Inferior parietal cortex (tissue), 1 donor: ENCODE data around the gene BRPF1.

Experiments
- DNase-seq: peaks from one replicate; pipeline ENCODE4 v3.0.0-alpha.2; 2016; ENCODE audit errors: extremely low spot score

Gene BRPF1

DNA sequence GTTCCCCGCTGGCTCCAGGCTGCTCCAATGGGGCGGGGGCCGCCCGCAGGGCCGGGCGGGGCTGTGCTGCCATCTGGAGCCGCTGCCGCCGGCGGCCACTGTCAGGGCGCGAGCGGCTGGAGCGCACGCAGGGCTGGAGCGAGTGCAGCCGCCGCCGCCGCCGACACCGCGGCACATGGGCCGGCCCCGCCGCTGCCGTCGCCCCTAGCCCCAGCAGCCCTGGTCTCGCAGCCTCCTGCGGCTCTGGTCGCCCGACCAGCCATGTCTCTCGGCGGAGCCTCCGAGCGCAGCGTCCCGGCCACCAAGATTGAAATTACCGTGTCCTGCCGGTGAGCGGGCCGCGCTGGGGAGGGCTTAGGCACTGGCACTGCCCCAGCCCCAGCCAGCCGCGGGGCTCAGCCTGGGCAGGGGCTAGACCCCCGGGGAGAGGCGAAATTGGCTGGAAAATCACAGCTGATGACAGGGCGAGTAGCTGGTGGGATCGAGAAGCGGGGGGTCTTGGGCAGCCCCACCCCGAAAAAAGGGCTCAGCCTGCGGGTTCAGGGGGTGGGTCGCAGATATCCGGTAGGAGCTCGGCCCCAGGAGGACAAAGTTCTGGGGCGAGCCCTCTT is 27.7 kb upstream of the BRPF1 start, which contains the start of gene CPNE9:
TSS of gene CPNE9 (plus strand) at position 98 of the 611 bp plus-strand sequence. CDS start at position 262, 164 bp downstream.
- DNase-seq, result no peak

DNA sequence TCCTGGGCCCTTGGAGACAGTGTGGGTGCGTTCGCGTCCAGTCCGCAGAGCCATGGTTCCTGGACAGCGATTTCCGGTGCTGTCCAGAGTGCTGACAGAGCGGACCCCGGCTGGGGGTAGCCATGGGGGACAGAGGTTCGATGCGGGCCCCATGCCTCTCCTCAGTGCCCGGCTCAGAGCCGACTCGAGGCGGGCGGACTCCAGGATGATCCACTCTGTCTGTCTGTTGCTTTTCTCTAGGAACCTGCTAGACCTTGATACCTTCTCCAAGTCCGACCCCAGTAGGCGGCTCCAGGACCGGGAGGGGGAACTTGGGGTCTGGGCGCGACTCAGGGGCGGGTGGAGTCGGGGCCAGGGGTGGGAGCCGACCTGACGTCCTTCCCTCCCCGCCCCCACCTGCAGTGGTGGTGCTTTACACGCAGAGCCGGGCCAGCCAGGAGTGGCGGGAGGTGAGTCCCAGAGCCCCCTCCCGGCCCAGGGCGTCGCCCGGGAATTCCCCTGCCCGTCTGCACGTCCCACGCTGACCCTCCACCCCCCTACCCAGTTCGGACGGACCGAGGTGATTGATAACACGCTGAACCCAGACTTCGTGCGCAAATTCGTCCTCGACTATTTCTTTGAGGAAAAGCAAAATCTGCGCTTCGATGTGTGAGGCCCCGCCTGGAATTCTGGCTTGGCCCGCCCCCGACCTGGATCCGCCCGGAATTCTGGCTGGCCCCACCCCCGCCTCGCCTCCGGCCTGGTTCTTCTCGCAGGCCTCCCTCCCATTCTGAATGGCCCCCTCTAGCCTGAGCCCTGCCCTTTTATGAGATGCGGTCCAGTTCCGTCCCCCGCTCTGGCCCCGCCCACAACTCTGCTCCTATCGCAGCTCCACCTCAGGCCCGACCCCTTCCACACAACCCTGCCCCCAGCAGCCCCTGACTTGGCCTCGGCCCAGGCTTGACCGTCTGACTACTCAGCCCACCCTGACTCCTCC is 26.9 kb upstream of the BRPF1 start:
- DNase-seq, result no peak

DNA sequence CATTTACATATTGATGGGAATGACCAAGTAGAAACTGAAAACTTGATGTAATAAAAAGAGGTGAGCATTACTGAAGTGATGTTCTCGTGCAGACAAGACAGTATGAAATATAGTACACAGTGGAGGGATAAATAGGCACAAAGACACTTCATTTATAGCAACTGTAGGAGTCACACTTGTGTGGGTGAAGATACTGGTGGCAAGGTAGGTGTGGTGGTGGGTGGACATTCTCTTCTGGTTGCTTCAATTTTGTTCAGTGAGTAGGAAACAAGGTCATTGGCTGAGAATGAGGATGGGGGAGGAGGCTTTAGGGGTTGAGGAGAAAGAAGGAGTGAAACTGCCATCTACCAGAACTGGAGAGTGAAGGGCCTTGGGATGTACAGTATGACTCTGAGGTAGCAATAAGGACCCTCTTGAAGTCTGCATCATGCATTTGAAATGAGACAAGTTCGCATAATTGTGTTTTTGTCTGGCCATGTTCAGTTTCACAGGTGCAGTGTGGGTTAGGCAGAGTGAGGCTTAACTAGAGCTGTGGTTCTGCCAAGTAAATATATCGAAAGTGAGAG is 21.3 kb upstream of the BRPF1 start:
- no peak for DNase-seq

DNA sequence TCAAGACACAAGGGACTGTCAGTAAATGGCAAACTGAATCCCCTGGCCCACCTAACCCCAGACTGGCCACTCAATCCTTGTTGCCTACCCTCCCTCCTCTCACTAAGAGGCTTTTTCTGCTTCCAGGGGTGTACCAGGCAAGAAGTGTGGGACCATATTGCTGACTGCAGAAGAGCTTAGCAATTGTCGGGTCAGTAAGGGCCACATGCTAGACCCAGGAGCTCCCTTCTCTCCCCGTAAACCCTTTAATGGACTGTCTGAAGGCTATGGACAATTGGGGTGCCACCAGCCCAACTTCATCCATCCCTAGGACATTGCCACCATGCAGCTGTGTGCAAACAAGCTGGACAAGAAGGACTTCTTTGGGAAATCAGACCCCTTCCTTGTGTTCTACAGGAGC is 19.1 kb upstream of the BRPF1 start:
- DNase-seq, result no peak

DNA sequence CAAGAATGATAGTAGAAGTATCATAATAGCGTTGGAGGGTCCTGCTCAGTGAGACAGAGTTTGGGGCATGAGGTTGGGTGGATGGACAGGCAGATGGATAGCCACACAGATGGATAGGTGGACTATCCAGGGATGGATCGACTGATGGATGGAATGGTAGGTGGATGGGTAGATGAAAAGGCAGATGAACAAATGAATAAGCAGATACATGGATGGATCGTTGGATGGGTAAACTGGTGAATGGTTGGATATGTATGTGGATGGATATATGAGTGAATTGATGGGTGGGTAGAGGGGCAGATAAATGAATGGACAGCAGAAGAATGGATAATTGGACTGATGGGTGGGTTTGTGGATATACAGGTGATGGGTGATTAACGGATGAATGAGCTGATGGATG is 18.4 kb upstream of the BRPF1 start:
- no peak for DNase-seq

DNA sequence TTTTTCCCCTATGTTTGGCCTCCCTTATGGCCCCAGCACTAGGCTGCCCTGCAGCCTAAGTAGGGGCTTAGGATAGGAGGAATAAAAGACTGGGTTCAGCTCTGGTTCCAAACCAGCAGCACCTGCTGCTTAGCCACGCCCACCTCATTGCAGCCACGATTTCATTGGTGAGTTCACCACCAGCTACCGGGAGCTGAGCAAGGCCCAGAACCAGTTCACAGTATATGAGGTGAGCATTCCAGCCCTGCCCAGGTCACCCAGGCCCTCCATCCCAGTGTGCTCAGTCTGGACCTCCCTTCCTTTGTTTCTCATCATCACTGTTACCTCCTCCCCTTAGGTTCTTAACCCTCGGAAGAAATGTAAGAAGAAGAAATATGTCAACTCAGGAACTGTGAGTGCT is 16.4 kb upstream of the BRPF1 start:
- DNase-seq, result no peak

DNA sequence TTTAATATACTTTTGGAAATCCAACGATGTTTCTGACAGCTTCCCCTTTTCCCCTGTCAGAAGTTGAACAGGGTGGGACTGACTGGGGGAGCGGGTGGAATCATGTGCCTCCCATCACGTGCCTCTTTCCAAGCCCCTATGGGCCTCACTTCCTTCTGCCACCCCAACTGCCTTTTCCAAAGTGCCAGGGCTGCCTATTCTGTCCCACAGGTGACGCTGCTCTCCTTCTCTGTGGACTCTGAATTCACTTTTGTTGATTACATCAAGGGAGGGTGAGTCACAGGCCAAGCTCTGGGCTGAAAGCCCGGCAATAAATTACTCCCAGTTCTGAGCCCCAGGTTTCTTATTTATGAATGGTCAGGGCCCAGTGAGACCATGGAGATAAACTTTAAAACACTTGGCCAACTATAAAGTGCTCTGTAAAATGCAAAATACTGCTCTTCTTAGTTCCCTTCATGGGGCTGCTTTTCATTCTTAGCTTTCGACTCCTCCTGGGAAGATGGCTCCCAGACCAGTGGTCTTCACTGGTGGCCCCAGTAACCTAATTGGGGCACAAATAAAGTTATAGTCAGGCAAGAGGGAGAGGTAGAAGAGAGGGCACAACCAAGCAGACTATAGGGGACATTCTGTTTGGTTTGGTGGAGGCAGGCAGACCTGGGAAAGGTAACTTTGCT is 15.6 kb upstream of the BRPF1 start:
- DNase-seq, result peak; percentile 74

DNA sequence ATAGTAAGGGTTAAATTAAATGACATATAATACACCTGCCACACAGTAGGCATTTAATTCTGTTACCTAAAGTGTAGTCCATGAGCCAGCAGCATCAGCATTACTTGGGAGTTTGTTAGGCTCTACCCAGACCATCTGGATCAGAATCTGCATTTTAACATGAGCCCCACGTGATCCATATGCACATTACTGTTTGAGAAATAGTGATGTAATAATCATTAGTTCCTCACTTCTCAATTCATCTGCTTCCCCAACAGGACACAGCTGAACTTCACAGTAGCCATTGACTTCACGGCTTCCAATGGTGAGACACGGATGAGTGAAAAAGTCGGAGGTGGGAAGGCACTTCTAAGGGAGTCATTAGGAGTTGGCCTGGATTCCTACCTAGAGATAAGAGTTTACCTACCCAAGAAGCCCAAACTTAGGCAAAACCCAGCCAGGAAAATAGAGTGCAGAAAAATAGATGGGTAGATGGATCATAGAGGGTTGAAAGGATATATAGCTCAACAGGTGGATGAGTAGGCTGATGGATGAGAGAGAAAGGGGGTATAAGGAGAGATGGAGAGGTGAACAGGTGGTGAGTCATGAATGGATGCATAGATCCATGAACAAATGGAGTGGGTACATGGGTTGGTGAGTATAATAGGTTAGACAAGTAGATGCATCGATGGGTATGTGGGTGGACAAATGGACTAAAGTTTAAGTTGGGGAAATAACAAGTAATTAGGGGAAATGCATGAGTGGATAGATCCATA is 14.6 kb upstream of the BRPF1 start:
- no peak for DNase-seq

DNA sequence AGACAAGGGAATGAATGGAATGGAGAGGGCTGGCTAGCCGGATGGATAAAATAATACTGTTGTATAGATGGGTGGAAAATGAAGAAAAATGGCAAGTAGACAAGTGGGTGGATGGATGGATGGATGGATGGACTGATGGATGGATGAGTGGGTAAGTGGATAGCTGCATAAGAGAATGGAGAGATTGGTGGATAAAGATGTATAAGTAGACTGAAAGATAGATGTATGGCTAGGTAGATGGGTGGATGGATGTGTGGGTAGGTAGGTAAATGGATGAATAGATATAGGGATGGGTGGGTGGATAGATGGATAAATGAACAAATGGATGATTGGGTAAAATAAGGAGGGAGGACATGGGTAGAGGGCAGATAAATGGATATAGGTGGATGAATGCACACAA is 14.0 kb upstream of the BRPF1 start:
- DNase-seq, result no peak

DNA sequence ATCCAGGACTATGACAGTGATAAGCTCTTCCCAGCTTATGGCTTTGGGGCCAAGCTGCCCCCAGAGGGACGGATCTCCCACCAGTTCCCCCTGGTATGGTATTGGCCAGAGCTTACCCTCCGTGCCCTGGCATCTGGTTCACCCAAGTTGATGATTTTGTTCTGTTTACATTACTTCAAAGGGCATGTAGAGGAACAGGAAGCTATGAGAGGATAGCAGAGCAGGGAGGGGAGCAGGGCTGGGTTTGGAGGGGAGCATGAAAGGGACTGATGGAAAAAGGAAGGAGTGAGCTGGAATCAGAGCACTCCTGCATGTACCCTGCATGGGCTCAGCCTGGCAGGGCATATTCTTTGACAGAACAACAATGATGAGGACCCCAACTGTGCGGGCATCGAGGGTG is 13.4 kb upstream of the BRPF1 start:
- DNase-seq, result no peak

DNA sequence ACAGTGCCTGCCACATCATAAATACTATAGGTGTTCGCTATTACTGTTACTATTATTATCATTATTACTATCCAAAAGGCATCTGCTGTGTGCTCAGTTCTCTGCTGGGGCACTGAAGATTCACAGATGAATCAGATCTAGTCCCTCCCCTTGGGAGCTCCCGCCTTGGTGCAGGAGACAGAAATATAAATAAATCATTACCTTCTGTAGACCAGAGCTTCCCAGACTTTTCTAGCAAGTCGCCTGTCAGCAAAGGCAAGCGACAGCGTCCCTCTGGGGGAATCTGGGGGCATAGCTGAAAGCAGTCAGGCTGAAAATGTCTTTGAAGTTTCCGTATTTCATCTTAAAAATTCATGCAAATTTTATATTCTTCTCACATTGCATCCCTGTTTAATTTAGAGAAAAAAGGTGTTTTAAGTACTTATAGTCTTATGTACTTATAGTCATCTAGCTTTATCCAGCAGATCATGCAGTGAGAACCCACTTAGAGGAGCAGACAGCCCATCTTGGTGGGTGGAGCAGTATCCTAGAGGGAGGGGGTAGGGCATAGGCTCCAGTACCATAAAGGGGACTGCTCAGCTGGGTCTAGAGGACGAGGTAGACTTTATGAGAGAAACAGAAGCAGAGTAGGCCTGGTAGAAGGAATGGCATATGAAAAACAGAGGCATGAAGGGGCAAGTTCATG is 10.4 kb upstream of the BRPF1 start:
- no peak for DNase-seq

DNA sequence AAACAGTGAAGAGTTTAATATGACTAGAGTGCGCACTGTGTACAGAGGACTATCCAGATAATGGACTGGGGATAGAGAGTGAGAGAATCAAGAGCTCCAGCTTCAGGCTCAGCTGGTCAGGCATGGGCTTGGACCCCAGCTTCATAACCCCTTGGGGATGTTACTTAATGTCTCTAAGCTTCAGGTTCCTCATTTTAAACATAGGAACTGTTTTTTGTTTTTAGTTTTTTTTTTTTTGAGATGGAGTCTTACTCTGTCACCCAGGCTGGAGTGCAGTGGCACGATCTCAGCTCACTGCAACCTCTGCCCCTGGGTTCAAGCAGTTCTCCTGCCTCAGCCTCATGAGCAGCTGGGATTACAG is 9.9 kb upstream of the BRPF1 start:
- DNase-seq, result no peak

DNA sequence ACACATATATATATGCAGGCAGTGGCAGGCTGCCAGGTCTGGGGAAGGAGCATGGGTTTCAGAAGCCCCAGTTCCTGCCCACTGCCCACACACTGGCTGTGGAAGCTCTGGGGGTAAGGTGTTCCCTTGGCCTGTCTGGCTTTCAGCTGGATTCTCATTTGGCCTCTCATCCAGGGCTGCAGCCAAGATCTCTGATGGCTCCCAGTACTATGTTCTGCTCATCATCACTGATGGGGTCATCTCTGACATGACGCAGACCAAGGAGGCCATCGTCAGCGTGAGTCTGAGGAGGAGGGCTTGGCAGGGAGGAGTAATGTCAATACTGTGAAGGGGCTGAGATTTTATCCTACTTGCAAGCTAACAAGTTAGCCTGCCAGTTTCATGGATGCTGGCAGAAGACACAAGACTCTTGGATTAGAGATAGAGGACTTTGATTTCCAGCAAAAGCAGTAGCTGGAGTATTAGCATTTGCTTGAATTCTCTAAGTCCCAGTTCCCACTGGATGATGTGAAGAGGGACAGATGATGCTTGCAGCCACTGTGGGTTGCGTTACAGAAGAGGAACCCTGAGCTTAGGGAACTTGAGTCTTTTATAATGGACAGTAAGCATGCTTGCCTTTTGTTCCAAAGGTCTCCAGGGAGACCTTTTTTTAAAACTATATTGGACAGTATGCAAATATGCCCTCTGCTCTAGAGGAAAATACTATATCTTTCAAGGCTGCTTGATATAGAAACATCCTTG is 5.6 kb upstream of the BRPF1 start:
- no peak for DNase-seq

DNA sequence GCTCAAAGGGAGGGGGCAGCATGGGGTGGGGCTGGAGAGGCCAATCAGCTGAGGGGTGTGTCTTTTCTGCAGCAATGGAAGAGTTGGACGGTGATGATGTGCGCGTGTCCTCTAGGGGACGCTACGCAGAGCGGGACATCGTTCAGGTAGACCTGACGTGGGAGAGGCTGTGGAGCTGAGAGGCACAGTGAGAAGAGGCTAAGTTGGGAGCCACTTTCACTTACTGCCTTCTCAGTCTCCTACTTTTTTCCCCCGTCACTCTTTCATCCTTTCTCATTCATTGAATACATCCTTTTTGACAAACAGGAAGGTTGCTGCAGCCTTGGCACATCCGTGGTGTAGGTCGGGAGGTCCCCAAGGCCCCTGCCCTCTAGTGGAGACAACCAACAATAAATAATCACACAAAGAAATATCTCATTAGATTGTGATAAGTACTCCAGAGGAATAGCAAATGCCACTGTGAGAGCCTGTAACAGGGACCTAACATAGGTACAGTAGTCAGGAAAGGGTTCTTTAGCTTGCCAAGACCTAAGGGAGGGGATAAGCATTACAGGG is 4.4 kb upstream of the BRPF1 start:
- DNase-seq, result no peak

DNA sequence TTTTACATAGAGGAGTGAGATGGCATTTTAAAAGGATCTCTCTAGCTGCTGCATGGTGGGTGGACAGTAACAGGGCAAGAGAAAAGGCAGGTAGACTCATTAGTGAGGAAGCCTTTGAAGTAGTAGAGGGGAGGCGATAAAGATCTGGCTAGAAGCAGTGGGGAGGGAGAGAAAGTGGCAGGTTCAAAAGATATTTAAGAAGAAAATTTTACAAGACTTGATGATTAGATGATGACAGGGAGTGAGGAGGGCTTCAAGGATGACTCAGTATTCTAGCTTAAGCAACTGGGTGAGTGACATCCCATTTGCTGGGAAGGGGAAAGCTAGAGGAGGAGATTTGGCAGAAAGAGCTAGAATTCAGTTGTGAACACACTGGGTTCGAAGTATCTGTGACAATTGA is 3.8 kb upstream of the BRPF1 start:
- no peak for DNase-seq

DNA sequence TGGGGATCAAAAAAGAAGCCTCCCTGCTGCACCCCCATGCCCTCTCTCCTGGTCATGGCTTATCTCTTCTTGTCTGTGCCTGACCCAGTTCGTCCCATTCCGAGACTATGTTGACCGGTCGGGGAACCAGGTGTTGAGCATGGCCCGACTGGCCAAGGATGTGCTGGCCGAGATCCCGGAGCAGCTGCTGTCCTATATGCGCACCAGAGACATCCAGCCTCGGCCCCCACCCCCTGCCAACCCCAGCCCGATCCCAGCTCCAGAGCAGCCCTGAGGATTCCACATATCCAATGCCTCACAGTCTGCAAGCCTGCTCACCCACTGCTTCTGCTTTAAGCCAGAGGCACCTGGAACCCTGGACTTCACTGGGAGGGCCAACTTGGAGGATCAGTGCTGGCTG is 2.1 kb upstream of the BRPF1 start:
- DNase-seq, result no peak

DNA sequence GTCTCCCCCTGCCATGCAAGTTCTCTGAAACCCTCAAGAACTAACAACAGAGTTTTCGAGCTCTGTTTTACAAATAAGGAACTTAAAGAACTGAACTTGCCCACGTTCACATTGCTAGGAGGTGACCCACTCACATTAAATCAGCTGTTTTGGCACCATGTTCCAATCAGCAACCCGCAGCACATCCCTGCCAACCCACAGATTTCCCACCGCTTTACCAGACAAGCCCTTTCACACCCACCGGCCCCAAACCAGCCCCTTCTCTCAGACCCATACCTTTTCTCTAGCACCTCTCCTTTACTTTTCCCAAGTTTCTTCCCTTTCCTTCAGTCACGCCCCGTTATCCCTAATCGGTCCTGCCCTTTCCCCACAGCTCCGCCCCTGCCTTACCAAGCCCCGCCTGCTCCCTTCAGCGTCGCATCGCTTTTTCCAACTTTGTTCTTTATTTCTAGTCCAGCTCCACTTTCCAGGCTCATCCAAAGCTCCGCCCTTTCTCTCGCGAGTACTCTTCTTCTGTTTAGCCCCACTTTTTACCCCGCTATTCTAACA is 804 bp upstream of the BRPF1 start:
- DNase-seq, result no peak

DNA sequence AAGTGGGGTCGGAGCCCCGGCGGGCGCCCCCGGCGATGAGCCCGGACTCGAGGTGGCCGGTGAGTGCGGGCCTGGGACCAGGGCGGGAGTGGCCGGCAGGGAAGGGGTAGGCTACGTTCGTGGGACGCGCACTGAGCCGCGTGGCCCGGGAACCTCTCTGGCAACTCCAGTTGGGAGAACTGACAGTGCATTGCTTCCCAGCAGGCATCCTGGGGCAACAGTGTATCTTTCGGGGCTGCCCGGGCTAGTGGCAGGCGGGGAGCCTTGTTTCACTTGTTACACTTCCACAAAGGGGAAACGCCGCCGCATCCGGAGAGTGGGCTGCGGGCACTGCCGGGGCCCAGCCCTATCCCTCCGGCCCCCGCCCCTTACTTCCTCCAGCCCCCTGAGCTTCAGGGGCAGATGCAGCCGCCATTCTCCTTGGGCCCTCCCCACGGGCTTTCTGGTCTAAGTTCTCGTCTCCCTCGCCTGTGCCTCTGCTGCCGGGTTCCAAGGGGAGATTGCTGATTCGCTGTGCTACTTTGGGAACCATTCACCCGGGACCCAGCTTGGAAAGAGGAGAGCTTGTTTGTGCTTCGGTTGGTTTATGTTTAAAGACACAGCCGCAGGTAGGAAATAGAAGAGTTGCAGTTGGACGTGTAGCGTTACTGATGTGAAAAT is 675 bp downstream of the BRPF1 start:
- no peak for DNase-seq

DNA sequence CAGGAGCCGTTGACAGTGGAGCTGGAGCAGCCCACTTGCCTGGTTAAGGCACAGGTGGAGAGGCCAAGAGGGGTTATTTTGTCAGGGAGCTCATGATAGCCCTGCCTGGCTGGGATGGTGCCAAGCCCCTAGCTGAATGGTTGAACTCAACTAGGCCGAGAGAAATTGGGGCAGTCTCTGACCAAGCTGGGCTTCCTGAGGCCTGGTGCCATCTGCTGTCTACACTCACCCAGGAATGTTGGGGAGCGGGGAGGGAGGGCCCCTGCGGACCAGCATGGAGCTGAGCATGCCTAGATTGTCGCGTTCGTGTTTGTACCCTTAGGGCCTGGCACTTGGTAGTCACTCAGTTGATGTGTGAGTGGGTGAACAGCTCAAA is 1.2 kb downstream of the BRPF1 start:
- DNase-seq, result no peak
